CD14-positive monocyte (primary cell): ENCODE results near the gene TIPARP. TPM values are rescaled to one million over a fixed set of nuclear protein-coding genes. Genes with fewer than 3 reads are reported as not detected.
A peak's percentile ranks its signal among the peaks of the same experiment; 100 is the strongest.

Experiments
- DNase-seq, 3 donors: peaks; one replicate each; pipeline ENCODE4 v3.0.0-alpha.2; 2011 to 2022
- H2AFZ ChIP-seq: 2 replicates; pipeline ENCODE4 v1.6.0; 2012; ENCODE audit warnings: mild to moderate bottlenecking, low read depth, low read length, inconsistent platforms; ENCODE audit not compliant: insufficient read depth, poor library complexity, severe bottlenecking
- H3K27ac ChIP-seq, 2 donors: 1 replicate in 1 of 2; 2 replicates in 1 of 2; pipeline ENCODE4 v1.5.1; 2012 to 2013; ENCODE audit warnings: low read length in 2 of 2, control low read depth in 1 of 2, inconsistent platforms in 1 of 2, low read depth in 1 of 2, mild to moderate bottlenecking in 1 of 2
- H3K27me3 ChIP-seq, 2 donors: one replicate each; pipeline versions ENCODE4 v1.6.0 to v1.6.1; 2011 to 2013; ENCODE audit warnings: low read length in 2 of 2; ENCODE audit not compliant: control insufficient read depth in 2 of 2, insufficient read depth in 2 of 2
- H3K36me3 ChIP-seq, 2 donors: replicated peaks in 1 of 2; 1 replicate in 1 of 2; 2 replicates in 1 of 2; pipeline versions ENCODE4 v1.5.1 to v1.6.1; 2012 to 2013; ENCODE audit warnings: low read length in 2 of 2, control low read depth in 1 of 2, inconsistent platforms in 1 of 2, mild to moderate bottlenecking in 1 of 2; ENCODE audit not compliant: insufficient read depth in 2 of 2, control insufficient read depth in 1 of 2
- H3K4me1 ChIP-seq, 2 donors: 1 replicate in 1 of 2; 2 replicates in 1 of 2; pipeline versions ENCODE4 v1.5.1 to v1.6.1; 2012 to 2013; ENCODE audit warnings: low read length in 2 of 2, control low read depth in 1 of 2, inconsistent platforms in 1 of 2, mild to moderate bottlenecking in 1 of 2, moderate library complexity in 1 of 2; ENCODE audit not compliant: insufficient read depth in 2 of 2, control insufficient read depth in 1 of 2
- H3K4me2 ChIP-seq: replicated peaks from 2 replicates; pipeline ENCODE3; 2012; ENCODE audit warnings: low read length, moderate library complexity, mild to moderate bottlenecking; ENCODE audit not compliant: poor library complexity, severe bottlenecking; ENCODE audit errors: extremely low read depth
- H3K4me3 ChIP-seq, 3 experiments: fragments of 200-600 bp in 1 of 3; sonication (generic) in 1 of 3; replicated peaks in 1 of 3; 1 replicate in 2 of 3; 2 replicates in 1 of 3; pipeline ENCODE4 v1.5.1; 2011 to 2013; ENCODE audit warnings: low read length in 3 of 3, mild to moderate bottlenecking in 3 of 3, control low read depth in 2 of 3, low read depth in 2 of 3, inconsistent platforms in 1 of 3, moderate library complexity in 1 of 3
- H3K79me2 ChIP-seq: 2 replicates; pipeline ENCODE4 v1.6.0; 2012; ENCODE audit warnings: mild to moderate bottlenecking, control low read depth, inconsistent platforms, low read length, moderate library complexity; ENCODE audit not compliant: insufficient read depth
- H3K9ac ChIP-seq: 2 replicates; pipeline ENCODE4 v1.6.0; 2017; ENCODE audit warnings: low read length, mild to moderate bottlenecking; ENCODE audit not compliant: insufficient read depth, poor library complexity, severe bottlenecking
- H3K9me3 ChIP-seq, 2 donors: replicated peaks in 1 of 2; 1 replicate in 1 of 2; 2 replicates in 1 of 2; pipeline versions ENCODE4 v1.5.1 to v1.6.1; 2012 to 2013; ENCODE audit warnings: low read length in 2 of 2, control low read depth in 1 of 2; ENCODE audit not compliant: control insufficient read depth in 1 of 2, insufficient read depth in 1 of 2
- H4K20me1 ChIP-seq: 2 replicates; pipeline ENCODE4 v1.6.0; 2012; ENCODE audit warnings: mild to moderate bottlenecking, low read length, control low read depth, moderate library complexity; ENCODE audit not compliant: insufficient read depth
- H3K27ac Mint-ChIP-seq, 7 donors: one replicate each; pipeline ENCODE4 v1.8.0; 2020; ENCODE audit warnings: mild to moderate bottlenecking in 7 of 7, mixed read lengths in 7 of 7, moderate library complexity in 6 of 7, inconsistent platforms in 2 of 7
- H3K27me3 Mint-ChIP-seq, 3 donors: one replicate each; pipeline ENCODE4 v1.8.0; 2021 to 2022; ENCODE audit warnings: low read depth in 3 of 3, mild to moderate bottlenecking in 3 of 3, mixed read lengths in 3 of 3, moderate library complexity in 3 of 3, inconsistent platforms in 1 of 3
- H3K36me3 Mint-ChIP-seq, 2 donors: one replicate each; pipeline ENCODE4 v1.8.0; 2020; ENCODE audit warnings: mixed read lengths in 2 of 2, inconsistent platforms in 1 of 2, mild to moderate bottlenecking in 1 of 2
- H3K4me1 Mint-ChIP-seq: one replicate; pipeline ENCODE4 v1.8.0; 2020; ENCODE audit warnings: mild to moderate bottlenecking, mixed read lengths
- H3K4me3 Mint-ChIP-seq, 2 donors: one replicate each; pipeline ENCODE4 v1.8.0; 2020; ENCODE audit warnings: mild to moderate bottlenecking in 2 of 2, mixed read lengths in 2 of 2, moderate library complexity in 1 of 2
- H3K9me3 Mint-ChIP-seq, 7 donors: one replicate each; pipeline ENCODE4 v1.8.0; 2020 to 2022; ENCODE audit warnings: mixed read lengths in 7 of 7, mild to moderate bottlenecking in 6 of 7, moderate library complexity in 6 of 7, inconsistent platforms in 2 of 7
- CTCF ChIP-seq: fragments of 200-600 bp; IDR thresholded peaks from one replicate; pipeline ENCODE4 v1.8.0; 2022; ENCODE audit warnings: antibody characterized with exemption, mild to moderate bottlenecking
- WGBS: methylation state at CpG from one replicate; pipeline ENCODE4 v1.1.5; 2013; ENCODE audit warnings: missing lambda C conversion rate; ENCODE audit not compliant: insufficient coverage; 5-methylcytosine and 5-hydroxymethylcytosine counted together
- intact Hi-C, 2 donors: fragments of 100-400 bp; cut with micrococcal nuclease; formaldehyde crosslinking; loops; one replicate each; pipeline versions ENCODE4 v1.15.0 to v1.15.1; 2023
- polyA plus RNA-seq, 3 donors: library from polyadenylated mRNA; depleted of rRNA in 1 of 3; unstranded in 2 of 3; stranded (reverse) in 1 of 3; fragments of 300-500 nt in 2 of 3; fragments of >200 nt in 1 of 3; fragmentation: Illumina TruSeq in 2 of 3; gene quantifications; 1 replicate in 2 of 3; 2 replicates in 1 of 3; pipeline ENCODE4 v1.2.3, GENCODE V29; 2012 to 2021

The TIPARP gene
- polyA plus RNA-seq, 3 donors = 12.7 to 42.5 (median 16.7) TPM

GRCh38 chr3:156661155-156661554 is 13.2 kb upstream of the TIPARP start:
- peaks cover 0 to 2% of the 10 kb centered on the region in 2 donors for H3K36me3 Mint-ChIP-seq
- peak overlapping the region; percentile 75 for H3K4me2 ChIP-seq
- TF ChIP-seq CTCF = no peak
- DNase-seq = peak in 2 of 3 donors; percentile 16 to 58
- peaks cover 42 to 54% of the 10 kb centered on the region in 2 donors for H3K4me1 ChIP-seq
- intact Hi-C loops = loop anchor here in 1 of 2 donors (10.0 kb wide), 1 partner anchor 56 kb away; no protein-coding TSS in a partner anchor
- H3K9me3 Mint-ChIP-seq = no peaks in the 10 kb centered on the region
- peak overlapping the region; percentile 32 for H3K9ac ChIP-seq
- H3K79me2 ChIP-seq = no peaks in the 10 kb centered on the region
- peak overlapping the region; percentile 51 to 77 for H3K27ac ChIP-seq
- peak overlapping the region; percentile 52 to 96 (median 88) for H3K27ac Mint-ChIP-seq
- peak overlapping the region in 2 of 3 experiments; percentile 34 to 66 for H3K4me3 ChIP-seq
- H3K27me3 Mint-ChIP-seq = peaks cover 0 to 2% (median 0%) of the 10 kb centered on the region in 3 donors
- WGBS = 10% methylated on average over 2 of the region's 2 CpGs
- H4K20me1 ChIP-seq = no peaks in the 10 kb centered on the region
- no peaks in the 10 kb centered on the region for H3K27me3 ChIP-seq
- H3K9me3 ChIP-seq = no peaks in the 10 kb centered on the region
- H3K4me1 Mint-ChIP-seq = peaks cover 52% of the 10 kb centered on the region
- H2AFZ ChIP-seq = peak overlapping the region; percentile 46
- no peaks in the 10 kb centered on the region for H3K36me3 ChIP-seq
- H3K4me3 Mint-ChIP-seq = peak overlapping the region; percentile 58 to 90

GRCh38 chr3:156664011-156664830 is 10.2 kb upstream of the TIPARP start:
- peak overlapping the region; percentile 21 for H2AFZ ChIP-seq
- H3K4me2 ChIP-seq = peak overlapping the region; percentile 54
- no peaks in the 10 kb centered on the region for H4K20me1 ChIP-seq
- H3K4me3 ChIP-seq = peak overlapping the region in 2 of 3 experiments; percentile 7 to 50
- Mint-ChIP-seq H3K36me3 (peaks cover 0 to 2% of the 10 kb centered on the region in 2 donors), H3K27me3 (no peaks in the 10 kb centered on the region), H3K9me3 (no peaks in the 10 kb centered on the region), H3K4me1 (peaks cover 71% of the 10 kb centered on the region), H3K4me3 (peak overlapping the region; percentile 2 to 67), H3K27ac (peak overlapping the region; percentile 73 to 93 (median 90))
- peak overlapping the region in 1 of 2 donors; percentile 80 for H3K27ac ChIP-seq
- H3K9me3 ChIP-seq = no peaks in the 10 kb centered on the region
- WGBS = 17% methylated on average over 2 of the region's 8 CpGs
- no peak for TF ChIP-seq CTCF
- DNase-seq = no peak
- no peak overlapping the region for H3K9ac ChIP-seq
- H3K4me1 ChIP-seq = peaks cover 59 to 77% of the 10 kb centered on the region in 2 donors
- no peaks in the 10 kb centered on the region for H3K36me3 ChIP-seq
- H3K27me3 ChIP-seq = no peaks in the 10 kb centered on the region
- intact Hi-C loops = loop anchor here in 1 of 2 donors (10.0 kb wide), 1 partner anchor 59 kb away; no protein-coding TSS in a partner anchor
- H3K79me2 ChIP-seq = no peaks in the 10 kb centered on the region
